Hepatocyte (in vitro differentiated cells): ENCODE data around the gene EPB41L4B.

Experiments
- CTCF ChIP-seq: fragments of 200-600 bp; sonication (generic); IDR thresholded peaks from 2 replicates; pipeline ENCODE4 v1.5.1; 2016; ENCODE audit warnings: antibody characterized with exemption, mild to moderate bottlenecking; ENCODE audit not compliant: poor library complexity
- EZH2phosphoT487 ChIP-seq: fragments of 200-600 bp; sonication (generic); IDR thresholded peaks from one replicate; pipeline ENCODE4 v1.6.1; 2018; ENCODE audit warnings: antibody characterized with exemption, mild to moderate bottlenecking, low read depth, moderate library complexity; ENCODE audit not compliant: unreplicated experiment, severe bottlenecking

GRCh38 chr9:109251080-109251775 is 69.6 kb downstream of the EPB41L4B start:
- no peak for TF ChIP-seq EZH2phosphoT487
- TF ChIP-seq CTCF: no peak
